ENCODE results near the gene CEACAM18.

- no peak for TF ChIP-seq CTCF (IDR thresholded peaks at IDR 0.05)
- no peak for TF ChIP-seq RFX5 (IDR thresholded peaks at IDR 0.05; ENCODE audit: low read length)
- TF ChIP-seq TEAD4 (IDR thresholded peaks at IDR 0.05; ENCODE audit: borderline replicate concordance, insufficient read depth), result no peak
- TF ChIP-seq USF2 (IDR thresholded peaks at IDR 0.05; ENCODE audit: borderline replicate concordance, low read depth, low read length), result no peak
- TF ChIP-seq TAF1 (IDR thresholded peaks at IDR 0.05; ENCODE audit: borderline replicate concordance, low read depth, low read length), result no peak
- TF ChIP-seq USF1 (IDR thresholded peaks at IDR 0.05; ENCODE audit: borderline replicate concordance, low read depth), result no peak
- TF ChIP-seq GABPA (IDR thresholded peaks at IDR 0.05; ENCODE audit: low read depth), result no peak
- TF ChIP-seq SMC3 (IDR thresholded peaks at IDR 0.05; ENCODE audit: low read depth, low read length), result no peak
- TF ChIP-seq EP300 (IDR thresholded peaks at IDR 0.05; ENCODE audit: borderline replicate concordance in 1 of 2, low read depth in 1 of 2, low read length in 1 of 2), result no peak
- TF ChIP-seq MAX (IDR thresholded peaks at IDR 0.05; ENCODE audit: low read depth), result no peak
- TF ChIP-seq CHD2 (IDR thresholded peaks at IDR 0.05; ENCODE audit: low read length, partially characterized antibody), result no peak
Measured at GRCh38 chr19:51458051-51458645, 20.2 kb upstream of the CEACAM18 start, which contains the start of gene SIGLEC8.

Measured in SK-N-SH (cell line).